Cardiac muscle cell (in vitro differentiated cells and primary cell): ENCODE data around the gene DRD5. TPM values are rescaled to one million over a fixed set of nuclear protein-coding genes. Genes with fewer than 3 reads are reported as not detected.

ENCODE experiments used
- DNase-seq, 2 donors: peaks; one replicate each; pipeline versions ENCODE4 v3.0.0 to v3.0.0-alpha.2; 2010 to 2017; ENCODE audit warnings: low read depth in 1 of 2, low spot score in 1 of 2
- H3K27ac ChIP-seq: fragments of 200-600 bp; sonication (generic); 2 replicates; pipeline ENCODE4 v1.5.1; 2016
- H3K27me3 ChIP-seq: fragments of 200-600 bp; sonication (generic); 2 replicates; pipeline ENCODE4 v1.6.0; 2016; ENCODE audit warnings: control low read depth
- H3K36me3 ChIP-seq: fragments of 200-600 bp; sonication (generic); 2 replicates; pipeline ENCODE4 v1.5.1; 2016; ENCODE audit warnings: control low read depth
- H3K4me1 ChIP-seq: fragments of 200-600 bp; sonication (generic); 2 replicates; pipeline ENCODE4 v1.8.1; 2017; ENCODE audit warnings: low read depth, mild to moderate bottlenecking, mixed run types
- H3K4me3 ChIP-seq: fragments of 200-600 bp; sonication (generic); 2 replicates; pipeline ENCODE4 v1.5.1; 2016; ENCODE audit warnings: mild to moderate bottlenecking
- H3K9me3 ChIP-seq: fragments of 200-600 bp; sonication (generic); 2 replicates; pipeline ENCODE4 v1.5.1; 2017; ENCODE audit warnings: low read depth, mild to moderate bottlenecking, control low read depth
- CTCF ChIP-seq: IDR thresholded peaks from 2 replicates; pipeline ENCODE4 v1.5.1; 2012; ENCODE audit warnings: low read depth, mild to moderate bottlenecking, low read length
- polyA plus RNA-seq: library from polyadenylated mRNA; unstranded; fragments of >200 nt; fragmentation: Nextera tagmentation; extraction: Ambion mirVana; gene quantifications from 2 replicates; pipeline ENCODE4 v1.2.1, GENCODE V29; 2016
- total RNA-seq: library from RNA; depleted of rRNA; stranded (reverse); fragments of >200 nt; gene quantifications from 2 replicates; pipeline ENCODE4 v1.2.3, GENCODE V29; 2016

Gene DRD5
- total and polyA plus RNA-seq, 2 experiments from 2014 or later: not detected

- Histone ChIP-seq H3K9me3 (no peaks in the 10 kb centered on the region), H3K4me3 (no peak overlapping the region), H3K4me1 (peaks cover 17% of the 10 kb centered on the region), H3K27me3 (no peaks in the 10 kb centered on the region), H3K27ac (no peak overlapping the region), H3K36me3 (no peaks in the 10 kb centered on the region)
- TF ChIP-seq CTCF: no peak
- no peak for DNase-seq
Measured at GRCh38 chr4:9808077-9808476, 26.6 kb downstream of the DRD5 start.

GRCh38 chr4:9811806-9812205, 30.4 kb downstream of the DRD5 start:
- no peak overlapping the region for H3K27ac ChIP-seq

GRCh38 chr4:9812501-9813340, 31.3 kb downstream of the DRD5 start:
- no peaks in the 10 kb centered on the region for H3K9me3 ChIP-seq
- TF ChIP-seq CTCF: no peak
- H3K4me3 ChIP-seq: no peak overlapping the region
- no peaks in the 10 kb centered on the region for H3K36me3 ChIP-seq
- DNase-seq: peak in 1 of 2 donors; percentile 82
- no peak overlapping the region for H3K27ac ChIP-seq
- no peaks in the 10 kb centered on the region for H3K27me3 ChIP-seq
- peaks cover 9% of the 10 kb centered on the region for H3K4me1 ChIP-seq

More at GRCh38 chr4:9811806-9812205, 30.4 kb downstream of the DRD5 start:
- H3K36me3 ChIP-seq: no peaks in the 10 kb centered on the region
- DNase-seq: no peak
- TF ChIP-seq CTCF: no peak
- no peaks in the 10 kb centered on the region for H3K27me3 ChIP-seq
- no peak overlapping the region for H3K4me3 ChIP-seq
- H3K9me3 ChIP-seq: no peaks in the 10 kb centered on the region
- H3K4me1 ChIP-seq: peaks cover 13% of the 10 kb centered on the region

GRCh38 chr4:9816285-9816684, 34.9 kb downstream of the DRD5 start:
- TF ChIP-seq CTCF: no peak
- no peak overlapping the region for H3K4me3 ChIP-seq
- no peak overlapping the region for H3K27ac ChIP-seq
- H3K36me3 ChIP-seq: no peaks in the 10 kb centered on the region
- no peak for DNase-seq
- peaks cover 3% of the 10 kb centered on the region for H3K4me1 ChIP-seq
- H3K27me3 ChIP-seq: no peaks in the 10 kb centered on the region
- H3K9me3 ChIP-seq: no peaks in the 10 kb centered on the region

GRCh38 chr4:9820343-9820742, 38.9 kb downstream of the DRD5 start:
- TF ChIP-seq CTCF: no peak
- H3K4me1 ChIP-seq: no peaks in the 10 kb centered on the region
- no peaks in the 10 kb centered on the region for H3K36me3 ChIP-seq
- H3K9me3 ChIP-seq: no peaks in the 10 kb centered on the region
- no peak overlapping the region for H3K4me3 ChIP-seq
- H3K27ac ChIP-seq: no peak overlapping the region
- no peak for DNase-seq
- no peaks in the 10 kb centered on the region for H3K27me3 ChIP-seq
